Endometrial microvascular endothelial cells (primary cell): Measurements from ENCODE around the gene C12orf43. TPM values are rescaled to one million over a fixed set of nuclear protein-coding genes. Genes with fewer than 3 reads are reported as not detected.

Source experiments
- in situ Hi-C: cut with HindIII; loops from 2 replicates; pipeline ENCODE4 v1.10.0; 2017; ENCODE audit warnings: low sequenced_read_pairs, low pct_unique_long_range_greater_than_20kb; ENCODE audit errors: inconsistent ontology term
- total RNA-seq: library from RNA; depleted of rRNA; stranded (reverse); fragments of >200 nt; gene quantifications from one replicate; pipeline ENCODE4 v1.2.3, GENCODE V29; 2015; ENCODE audit errors: inconsistent ontology term

C12orf43 gene
- total RNA-seq, 1 donor from 2014 or later, result 12.8 TPM

GRCh38 chr12:121034616-121035305 lies 18.5 kb upstream of the C12orf43 start:
- in situ Hi-C loops, result no loop called here

- in situ Hi-C loops, result no loop called here
Measured at GRCh38 chr12:121033625-121034349, 17.5 kb upstream of the C12orf43 start.

- in situ Hi-C loops, result no loop called here
Measured at GRCh38 chr12:121030576-121031212, 14.4 kb upstream of the C12orf43 start.

GRCh38 chr12:121026274-121027045 lies 10.2 kb upstream of the C12orf43 start:
- in situ Hi-C loops, result no loop called here

- in situ Hi-C loops, result no loop called here
Measured at GRCh38 chr12:121025442-121026226, 9.3 kb upstream of the C12orf43 start.

GRCh38 chr12:121023799-121024198 lies 7.5 kb upstream of the C12orf43 start:
- in situ Hi-C loops, result no loop called here

- in situ Hi-C loops, result no loop called here
Measured at GRCh38 chr12:121022713-121023112, 6.4 kb upstream of the C12orf43 start.

- in situ Hi-C loops, result no loop called here
Measured at GRCh38 chr12:121021754-121022153, 5.5 kb upstream of the C12orf43 start.

- in situ Hi-C loops, result no loop called here
Measured at GRCh38 chr12:121018860-121019617, 2.8 kb upstream of the C12orf43 start.

- in situ Hi-C loops, result no loop called here
Measured at GRCh38 chr12:121017966-121018491, 1.7 kb upstream of the C12orf43 start.

- in situ Hi-C loops, result no loop called here
Measured at GRCh38 chr12:121013715-121014114, 2.6 kb downstream of the C12orf43 start.

- in situ Hi-C loops, result no loop called here
Measured at GRCh38 chr12:121011820-121012219, 4.5 kb downstream of the C12orf43 start.

GRCh38 chr12:121010860-121011259 lies 5.4 kb downstream of the C12orf43 start:
- in situ Hi-C loops, result no loop called here

- in situ Hi-C loops, result no loop called here
Measured at GRCh38 chr12:121009741-121010140, 6.5 kb downstream of the C12orf43 start.

- in situ Hi-C loops, result no loop called here
Measured at GRCh38 chr12:121008347-121009098, 7.8 kb downstream of the C12orf43 start.

- in situ Hi-C loops, result no loop called here
Measured at GRCh38 chr12:121005346-121005815, 10.9 kb downstream of the C12orf43 start.

- in situ Hi-C loops, result no loop called here
Measured at GRCh38 chr12:121004253-121004815, 12.0 kb downstream of the C12orf43 start.
